ENCODE measurements around the gene CLEC10A. TPM values are rescaled to one million over a fixed set of nuclear protein-coding genes. Genes with fewer than 3 reads are reported as not detected.

CLEC10A gene
- total and polyA plus RNA-seq, 2 experiments from 2014 or later, result not detected

DNA sequence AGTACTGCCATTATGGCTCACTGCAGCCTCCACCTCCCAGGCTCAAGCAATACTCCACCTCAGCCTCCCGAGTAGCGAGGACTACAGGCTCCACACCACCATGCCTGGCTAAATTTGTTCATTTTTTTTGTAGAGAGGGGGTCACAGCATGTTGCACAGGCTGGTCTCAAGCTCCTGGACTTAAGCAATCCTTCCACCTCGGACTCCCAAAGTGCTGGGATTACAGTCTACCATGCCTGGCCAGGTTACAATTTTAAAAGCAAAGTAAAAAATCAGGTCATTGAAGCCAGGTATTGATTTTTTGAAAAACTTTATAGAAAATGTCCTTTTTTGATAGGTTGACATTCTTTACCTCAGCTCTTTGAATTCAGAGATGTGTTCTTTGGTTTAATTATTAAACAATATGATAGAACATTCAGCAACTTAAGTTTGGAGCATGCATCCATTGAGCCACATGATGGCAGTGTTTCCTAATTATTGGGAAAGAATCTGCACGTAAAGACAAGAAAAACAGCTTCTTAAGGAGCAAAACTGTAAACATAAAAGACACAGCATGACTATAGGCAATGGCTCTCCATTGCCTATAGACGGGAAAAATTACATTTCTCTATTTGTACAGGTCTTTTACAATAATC is 34.4 kb downstream of the CLEC10A start:
- ATAC-seq (no peak), DNase-seq (ENCODE audit: low spot score) (peak; percentile 76)
- no peak overlapping the region for H3K27ac ChIP-seq (ENCODE audit: low read depth)
- Mint-ChIP-seq H3K9me3 (no peaks in the 10 kb centered on the region), H3K4me3 (peak overlapping the region; percentile 72), H3K27ac (no peak overlapping the region), H3K27me3 (ENCODE audit: insufficient read depth, low read depth, poor library complexity) (peaks cover 51% of the 10 kb centered on the region), H3K4me1 (peaks cover 29% of the 10 kb centered on the region), H3K36me3 (ENCODE audit: low read depth) (no peaks in the 10 kb centered on the region)
- peak overlapping the region; percentile 65 for H3K4me3 ChIP-seq
- H3F3A ChIP-seq (replicated peaks; ENCODE audit: low read depth), result peaks cover 14% of the 10 kb centered on the region; the same call in 1 of the 2 replicates
- no peak overlapping the region for H2AFZ ChIP-seq
- no peaks in the 10 kb centered on the region for H3K79me2 ChIP-seq (replicated peaks; ENCODE audit: insufficient read depth)
- peaks cover 68% of the 10 kb centered on the region for H3K27me3 ChIP-seq (ENCODE audit: insufficient read depth)
- H3K4me2 ChIP-seq, result peak overlapping the region; percentile 96
- TF ChIP-seq, protein P1, sequence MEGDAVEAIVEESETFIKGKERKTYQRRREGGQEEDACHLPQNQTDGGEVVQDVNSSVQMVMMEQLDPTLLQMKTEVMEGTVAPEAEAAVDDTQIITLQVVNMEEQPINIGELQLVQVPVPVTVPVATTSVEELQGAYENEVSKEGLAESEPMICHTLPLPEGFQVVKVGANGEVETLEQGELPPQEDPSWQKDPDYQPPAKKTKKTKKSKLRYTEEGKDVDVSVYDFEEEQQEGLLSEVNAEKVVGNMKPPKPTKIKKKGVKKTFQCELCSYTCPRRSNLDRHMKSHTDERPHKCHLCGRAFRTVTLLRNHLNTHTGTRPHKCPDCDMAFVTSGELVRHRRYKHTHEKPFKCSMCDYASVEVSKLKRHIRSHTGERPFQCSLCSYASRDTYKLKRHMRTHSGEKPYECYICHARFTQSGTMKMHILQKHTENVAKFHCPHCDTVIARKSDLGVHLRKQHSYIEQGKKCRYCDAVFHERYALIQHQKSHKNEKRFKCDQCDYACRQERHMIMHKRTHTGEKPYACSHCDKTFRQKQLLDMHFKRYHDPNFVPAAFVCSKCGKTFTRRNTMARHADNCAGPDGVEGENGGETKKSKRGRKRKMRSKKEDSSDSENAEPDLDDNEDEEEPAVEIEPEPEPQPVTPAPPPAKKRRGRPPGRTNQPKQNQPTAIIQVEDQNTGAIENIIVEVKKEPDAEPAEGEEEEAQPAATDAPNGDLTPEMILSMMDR (conservative IDR thresholded peaks at IDR 0.05; ENCODE audit: low read depth in 2 of 2), result peak; percentile 83 to 100
- no peak for TF ChIP-seq EZH2phosphoT487 (IDR thresholded peaks at IDR 0.05; ENCODE audit: unreplicated experiment)
- no peaks in the 10 kb centered on the region for H3K36me3 ChIP-seq (ENCODE audit: insufficient read depth)
- H3K4me1 ChIP-seq (ENCODE audit: insufficient read depth), result peaks cover 18% of the 10 kb centered on the region; the same call in 1 of the 2 replicates
- peaks cover 6% of the 10 kb centered on the region; the same call in 1 of the 2 replicates for H4K20me1 ChIP-seq (replicated peaks; ENCODE audit: insufficient read depth)
- no peaks in the 10 kb centered on the region for H3K9me2 ChIP-seq (ENCODE audit: insufficient read depth)

DNA sequence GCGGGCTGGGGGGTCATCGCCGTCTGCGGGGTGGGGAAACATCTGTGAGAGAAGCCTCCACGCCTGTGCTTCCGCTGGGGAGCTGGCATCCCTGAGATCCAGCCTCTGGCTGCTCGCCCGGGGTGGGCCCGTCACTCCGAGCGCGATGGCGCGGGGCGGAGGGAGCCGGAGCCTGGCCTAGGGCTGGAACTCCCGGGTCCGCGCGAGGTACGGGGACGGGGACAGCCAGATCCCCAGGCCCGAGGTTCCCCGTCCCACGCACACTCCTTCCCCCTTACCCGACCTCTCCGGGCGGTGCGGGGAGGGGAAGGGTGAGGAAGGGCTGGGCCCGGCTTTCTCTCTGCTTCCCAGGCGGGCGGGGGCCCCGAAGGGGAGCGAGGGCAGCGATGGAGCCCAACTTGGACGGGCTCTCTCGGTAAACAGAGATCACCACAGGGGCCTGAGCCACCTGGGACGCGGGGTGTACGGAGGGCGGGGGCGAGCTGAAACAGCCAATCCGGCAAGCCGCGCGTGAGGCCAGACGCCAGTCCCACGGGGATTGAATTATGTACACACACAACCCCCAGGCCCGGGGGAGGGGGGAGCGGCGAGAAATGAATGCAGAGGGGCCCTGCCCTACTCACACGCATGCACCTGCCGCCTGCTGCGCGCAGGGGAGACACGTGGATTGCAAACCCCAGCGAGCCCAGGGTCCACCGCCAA is 36.4 kb downstream of the CLEC10A start, which contains the start of gene SLC16A11:
Gene SLC16A11, minus strand, starts transcription at position 596 of the 702 bp plus-strand sequence. Its CDS starts 579 bp downstream, at position 17.
- Mint-ChIP-seq H3K36me3 (ENCODE audit: low read depth) (no peaks in the 10 kb centered on the region), H3K4me1 (peaks cover 26% of the 10 kb centered on the region), H3K9me3 (no peaks in the 10 kb centered on the region), H3K4me3 (peak within 1 kb of the TSS; percentile 72), H3K27me3 (ENCODE audit: insufficient read depth, low read depth, poor library complexity) (peaks cover 48% of the 10 kb centered on the region), H3K27ac (no peak within 1 kb of the TSS)
- Histone ChIP-seq H2AFZ (peak within 1 kb of the TSS; percentile 91), H3K4me2 (peak within 1 kb of the TSS; percentile 94), H3K79me2 (replicated peaks; ENCODE audit: insufficient read depth) (no peaks in the 10 kb centered on the region), H3K9me2 (ENCODE audit: insufficient read depth) (no peaks in the 10 kb centered on the region), H3K27me3 (ENCODE audit: insufficient read depth) (peaks cover 68% of the 10 kb centered on the region), H3K27ac (ENCODE audit: low read depth) (no peak within 1 kb of the TSS), H3F3A (replicated peaks; ENCODE audit: low read depth) (peaks cover 14% of the 10 kb centered on the region; the same call in 1 of the 2 replicates), H3K4me1 (ENCODE audit: insufficient read depth) (peaks cover 18% of the 10 kb centered on the region; the same call in 1 of the 2 replicates), H3K36me3 (ENCODE audit: insufficient read depth) (no peaks in the 10 kb centered on the region), H3K4me3 (peak within 1 kb of the TSS; percentile 79), H4K20me1 (replicated peaks; ENCODE audit: insufficient read depth) (peaks cover 6% of the 10 kb centered on the region)
- peak; percentile 34 for ATAC-seq
- TF ChIP-seq POLR2AphosphoS5 (IDR thresholded peaks at IDR 0.05; ENCODE audit: low read depth), result no peak
- TF ChIP-seq, protein P2, sequence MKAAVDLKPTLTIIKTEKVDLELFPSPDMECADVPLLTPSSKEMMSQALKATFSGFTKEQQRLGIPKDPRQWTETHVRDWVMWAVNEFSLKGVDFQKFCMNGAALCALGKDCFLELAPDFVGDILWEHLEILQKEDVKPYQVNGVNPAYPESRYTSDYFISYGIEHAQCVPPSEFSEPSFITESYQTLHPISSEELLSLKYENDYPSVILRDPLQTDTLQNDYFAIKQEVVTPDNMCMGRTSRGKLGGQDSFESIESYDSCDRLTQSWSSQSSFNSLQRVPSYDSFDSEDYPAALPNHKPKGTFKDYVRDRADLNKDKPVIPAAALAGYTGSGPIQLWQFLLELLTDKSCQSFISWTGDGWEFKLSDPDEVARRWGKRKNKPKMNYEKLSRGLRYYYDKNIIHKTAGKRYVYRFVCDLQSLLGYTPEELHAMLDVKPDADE (IDR thresholded peaks at IDR 0.05), result no peak
- TF ChIP-seq NANOG (IDR thresholded peaks at IDR 0.05; ENCODE audit: borderline replicate concordance), result no peak
- no peak for TF ChIP-seq JUNB (IDR thresholded peaks at IDR 0.05; ENCODE audit: unreplicated experiment)
- TF ChIP-seq STAT1 (IDR thresholded peaks at IDR 0.05; ENCODE audit: unreplicated experiment), result no peak
- TF ChIP-seq ZNF331 (CRISPR knock-in tag; IDR thresholded peaks at IDR 0.05; ENCODE audit: low read depth), result no peak
- no peak for TF ChIP-seq EZH2phosphoT487 (IDR thresholded peaks at IDR 0.05; ENCODE audit: unreplicated experiment)
- TF ChIP-seq, protein P1 (conservative IDR thresholded peaks at IDR 0.05; ENCODE audit: low read depth in 2 of 2), result no peak
- TF ChIP-seq ZNF114 (CRISPR knock-in tag; IDR thresholded peaks at IDR 0.05), result no peak
- peak; percentile 49 for DNase-seq (ENCODE audit: low spot score)

Measured in GM23338 (cell line).